Heart right ventricle (tissue), 16 donors: Measurements from ENCODE around the gene LYPD6. TPM values are rescaled to one million over a fixed set of nuclear protein-coding genes. Genes with fewer than 3 reads are reported as not detected.

Experiments
- ATAC-seq, 8 donors: fragments of 200-7000 bp; cut with Tn5 transposase; one replicate each; pipeline ENCODE4 v1.9.1; 2020; ENCODE audit warnings: mild to moderate bottlenecking in 8 of 8, moderate library complexity in 8 of 8, moderate number of reproducible peaks in 1 of 8
- DNase-seq, 2 donors: peaks; one replicate each; pipeline ENCODE4 v3.0.0-alpha.2; 2020
- H3K27ac ChIP-seq, 10 donors: fragments of 200-600 bp; sonication (generic) in 2 of 10; one replicate each; pipeline versions ENCODE4 v1.5.0 to v1.8.0; 2020 to 2022; ENCODE audit warnings: mild to moderate bottlenecking in 3 of 10
- H3K27me3 ChIP-seq, 7 donors: fragments of 200-600 bp; one replicate each; pipeline ENCODE4 v1.8.0; 2021 to 2022; ENCODE audit warnings: mild to moderate bottlenecking in 2 of 7
- H3K36me3 ChIP-seq, 9 donors: fragments of 200-600 bp; sonication (generic) in 1 of 9; one replicate each; pipeline versions ENCODE4 v1.5.0 to v1.8.0; 2020 to 2022; ENCODE audit warnings: mild to moderate bottlenecking in 2 of 9
- H3K4me1 ChIP-seq, 9 donors: fragments of 200-600 bp; sonication (generic) in 1 of 9; one replicate each; pipeline versions ENCODE4 v1.5.0 to v1.8.0; 2020 to 2022; ENCODE audit warnings: mild to moderate bottlenecking in 4 of 9
- H3K4me3 ChIP-seq, 10 donors: fragments of 200-600 bp; sonication (generic) in 2 of 10; one replicate each; pipeline versions ENCODE4 v1.5.0 to v1.8.0; 2020 to 2022; ENCODE audit warnings: mild to moderate bottlenecking in 7 of 10, moderate library complexity in 2 of 10
- H3K9me3 ChIP-seq, 11 donors: fragments of 200-600 bp in 10 of 11; sonication (generic) in 2 of 11; one replicate each; pipeline versions ENCODE4 v1.5.0 to v1.8.0; 2013 to 2022; ENCODE audit warnings: mild to moderate bottlenecking in 2 of 11, control low read depth in 1 of 11, moderate library complexity in 1 of 11
- WGBS, 2 donors: extraction: QIAGEN DNeasy Blood & Tissue Kit; methylation state at CpG; one replicate each; pipeline ENCODE4 v1.1.7; 2013; ENCODE audit warnings: inconsistent platforms in 1 of 2; 5-methylcytosine and 5-hydroxymethylcytosine counted together
- intact Hi-C, 10 donors: fragments of 100-400 bp; cut with DNase I; formaldehyde crosslinking; loops; one replicate each; pipeline versions ENCODE4 v1.11.1 to v1.14.2; 2022
- polyA plus RNA-seq, 2 donors: library from polyadenylated mRNA; stranded (reverse); fragments of 200-250 nt; gene quantifications; one replicate each; pipeline ENCODE4 v1.2.3, GENCODE V29; 2013
- total RNA-seq, 10 donors: library from RNA; stranded (reverse); fragmentation: NEBNext Ultra II Directional in 3 of 10; extraction: Animal tissue kit (Norgen Biotek cat#: 25700) in 3 of 10; gene quantifications; one replicate each; pipeline versions ENCODE4 v1.2.1 to v1.2.4, GENCODE V29; 2021 to 2023
- TF ChIP-seq, protein P1 (sequence below), 9 donors: fragments of 200-600 bp; sonication (generic) in 2 of 9; IDR thresholded peaks; one replicate each; pipeline versions ENCODE4 v1.5.0 to v1.8.0; 2021 to 2022; ENCODE audit warnings: antibody characterized with exemption in 9 of 9, mild to moderate bottlenecking in 5 of 9, moderate library complexity in 1 of 9
- donor health status: Arrhythmogenic right ventricular cardiomyopathy.
- donor health status: ischemic (EF 13 %, LVEDD 7.1; RV severe dilation, severe dysfunction).
- donor health status: healthy with polysubstance abuse.
- donor health status: DM: no; HTN: yes; CAD: no.
- donor health status: DM: no; HTN: no; CAD: no.
- donor health status: ischemic (EF 25% LVEDD 6.9; RV normal size, moderate dysfunction).
- donor health status: ischemic (EF 25% LVEDD 5.7; RV mildly dilated, moderate dysfunction).
- donor health status: healthy.
- donor health status: DM: yes; HTN: yes; CAD: no.
- donor health status: Ischemic cardiomyopathy.
- donor health status: ischemic (EF 35%, LVEDD 5.7; RV mildly dilated, moderate dysfunction).
- donor health status: nonischemic (EF 11% LVEDD 7.7; RV severe dilation, severe dysfunction).
- donor health status: DM: yes; HTN: yes; CAD: no.
- donor health status: PGD.
- donor health status: ischemic (EF 29% LVEDD 5.4; RV normal size, mild dysfunction).
- donor health status: nonischemic (EF 23%, LVEDD 6.1; RV moderate dilation, normal function).

The LYPD6 gene
- total and polyA plus RNA-seq, 12 donors = 0.06 to 0.55 (median 0.15) TPM; not detected in 1

DNA sequence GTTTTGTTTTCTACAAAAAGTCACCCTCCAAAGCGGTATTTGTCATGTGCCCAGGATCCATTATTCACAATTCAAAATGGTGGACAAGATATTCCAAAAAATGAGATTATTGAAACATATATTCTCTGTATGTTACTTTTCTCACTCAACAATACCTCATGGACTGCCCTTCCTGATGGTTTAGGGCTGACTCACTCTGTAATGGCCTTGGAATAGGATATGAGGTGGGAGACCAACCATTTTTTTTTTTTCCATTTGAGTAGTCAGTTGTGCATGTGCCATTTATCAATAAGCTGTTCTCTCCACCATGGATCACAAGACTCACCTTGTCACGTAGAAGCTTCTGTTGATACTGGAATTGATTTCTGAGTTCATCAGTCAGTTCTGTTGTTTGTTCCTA is 64.5 kb downstream of the LYPD6 start:
- WGBS, 2 donors = 89 to 90% methylated on average over 2 of the region's 2 CpGs
- no peak overlapping the region for H3K4me3 ChIP-seq
- no peak for ATAC-seq

DNA sequence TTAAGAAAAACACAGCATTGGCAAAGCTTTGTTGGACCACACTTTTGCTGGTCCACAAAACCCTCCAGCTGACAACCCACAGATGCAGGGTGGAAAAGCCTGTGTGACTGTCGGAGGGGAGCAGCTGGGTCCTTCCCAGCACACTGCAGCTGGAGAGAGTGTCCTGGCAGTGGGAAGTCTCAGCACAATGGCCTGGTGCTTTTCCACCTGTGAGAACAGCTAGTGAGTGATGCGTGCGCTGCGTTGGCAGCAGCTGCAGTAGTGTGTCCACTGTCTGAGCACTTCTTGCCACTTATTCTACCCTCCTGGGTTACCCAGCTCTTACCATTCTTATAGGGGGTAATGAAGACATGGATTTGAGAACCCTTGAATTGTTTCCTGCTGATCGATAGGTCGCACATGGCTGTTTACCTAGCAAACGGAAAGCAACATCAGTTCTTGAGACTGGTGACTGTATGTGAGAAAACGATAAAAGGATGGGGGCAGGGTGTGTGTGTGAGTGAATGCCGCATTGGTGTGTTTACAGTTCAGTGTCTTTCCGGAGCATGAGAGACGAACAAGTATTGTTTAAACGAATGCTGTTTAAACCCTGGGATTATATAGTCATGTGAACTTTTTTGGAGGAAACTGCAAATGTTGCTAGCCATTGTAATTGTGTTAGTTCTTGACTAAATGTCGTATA is 69.7 kb downstream of the LYPD6 start:
- 78 to 80% methylated on average over 13 of the region's 13 CpGs for WGBS, 2 donors
- DNase-seq = no peak
- Histone ChIP-seq H3K27me3 (no peaks in the 10 kb centered on the region), H3K27ac (no peak overlapping the region), H3K9me3 (peaks cover 0 to 13% (median 0%) of the 10 kb centered on the region in 11 donors), H3K36me3 (no peaks in the 10 kb centered on the region), H3K4me3 (no peak overlapping the region), H3K4me1 (no peaks in the 10 kb centered on the region)
- TF ChIP-seq, protein P1, sequence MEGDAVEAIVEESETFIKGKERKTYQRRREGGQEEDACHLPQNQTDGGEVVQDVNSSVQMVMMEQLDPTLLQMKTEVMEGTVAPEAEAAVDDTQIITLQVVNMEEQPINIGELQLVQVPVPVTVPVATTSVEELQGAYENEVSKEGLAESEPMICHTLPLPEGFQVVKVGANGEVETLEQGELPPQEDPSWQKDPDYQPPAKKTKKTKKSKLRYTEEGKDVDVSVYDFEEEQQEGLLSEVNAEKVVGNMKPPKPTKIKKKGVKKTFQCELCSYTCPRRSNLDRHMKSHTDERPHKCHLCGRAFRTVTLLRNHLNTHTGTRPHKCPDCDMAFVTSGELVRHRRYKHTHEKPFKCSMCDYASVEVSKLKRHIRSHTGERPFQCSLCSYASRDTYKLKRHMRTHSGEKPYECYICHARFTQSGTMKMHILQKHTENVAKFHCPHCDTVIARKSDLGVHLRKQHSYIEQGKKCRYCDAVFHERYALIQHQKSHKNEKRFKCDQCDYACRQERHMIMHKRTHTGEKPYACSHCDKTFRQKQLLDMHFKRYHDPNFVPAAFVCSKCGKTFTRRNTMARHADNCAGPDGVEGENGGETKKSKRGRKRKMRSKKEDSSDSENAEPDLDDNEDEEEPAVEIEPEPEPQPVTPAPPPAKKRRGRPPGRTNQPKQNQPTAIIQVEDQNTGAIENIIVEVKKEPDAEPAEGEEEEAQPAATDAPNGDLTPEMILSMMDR (IDR thresholded peaks at IDR 0.05) = no peak
- no peak for ATAC-seq
- intact Hi-C loops = no loop called here

More for the DNA sequence above, 64.5 kb downstream of the LYPD6 start:
- DNase-seq = no peak
- no peaks in the 10 kb centered on the region for H3K27me3 ChIP-seq
- no peaks in the 10 kb centered on the region for H3K4me1 ChIP-seq
- TF ChIP-seq, protein P1 (IDR thresholded peaks at IDR 0.05) = no peak
- no peak overlapping the region for H3K27ac ChIP-seq
- no peaks in the 10 kb centered on the region for H3K9me3 ChIP-seq
- H3K36me3 ChIP-seq = no peaks in the 10 kb centered on the region
- intact Hi-C loops = no loop called here

DNA sequence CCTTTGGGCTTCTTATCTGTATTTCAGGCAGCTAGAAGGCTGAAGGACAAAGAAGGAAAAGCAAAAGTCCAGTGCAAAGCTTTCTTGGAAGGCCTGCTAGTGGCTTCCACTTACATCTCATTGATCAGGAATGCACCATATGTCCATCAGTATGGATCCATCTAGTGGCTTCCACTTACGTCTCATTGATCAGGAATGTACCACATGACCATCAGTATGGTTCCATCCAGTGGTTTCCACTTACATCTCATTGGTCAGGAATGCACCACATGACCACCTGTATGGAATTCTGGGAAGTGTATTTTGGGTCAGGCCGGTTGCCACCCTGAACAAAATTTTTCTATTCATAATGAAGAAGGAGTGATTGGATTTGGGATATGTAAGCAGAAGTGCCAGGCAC is 70.6 kb downstream of the LYPD6 start:
- whole genome bisulfite sequencing, 2 donors = 91 to 93% methylated on average over 2 of the region's 2 CpGs
- H3K36me3 ChIP-seq = no peaks in the 10 kb centered on the region

DNA sequence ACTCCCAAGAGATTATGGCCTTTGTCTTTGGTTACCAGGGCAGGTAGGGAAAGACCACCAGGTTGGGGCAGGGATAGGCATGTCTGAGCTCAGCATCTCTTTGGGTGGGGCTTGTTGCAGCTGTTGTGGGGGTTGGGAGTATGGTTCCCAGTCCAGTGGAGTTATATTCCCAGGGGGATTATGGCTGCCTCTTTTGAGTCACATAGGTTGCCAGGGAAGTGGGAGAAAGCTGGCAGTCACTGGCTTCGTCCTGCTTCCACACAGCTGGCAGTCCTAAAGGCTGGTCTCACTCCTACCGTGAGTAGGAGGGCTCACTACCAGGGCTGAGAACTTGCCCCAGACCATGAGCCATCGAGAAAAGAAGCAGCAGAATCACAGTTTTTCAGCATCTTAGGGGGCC is 79.1 kb downstream of the LYPD6 start:
- Histone ChIP-seq H3K9me3 (peaks cover 0 to 4% (median 0%) of the 10 kb centered on the region in 11 donors), H3K27me3 (no peaks in the 10 kb centered on the region), H3K27ac (no peak overlapping the region), H3K36me3 (no peaks in the 10 kb centered on the region), H3K4me1 (no peaks in the 10 kb centered on the region), H3K4me3 (no peak overlapping the region)
- DNase-seq (no peak), ATAC-seq (no peak)
- TF ChIP-seq, protein P1 (IDR thresholded peaks at IDR 0.05) = no peak
- intact Hi-C loops = no loop called here
- 80 to 82% methylated on average over 3 of the region's 3 CpGs for WGBS, 2 donors

More for the DNA sequence above, 70.6 kb downstream of the LYPD6 start:
- no peak overlapping the region for H3K4me3 ChIP-seq
- peaks cover 0 to 13% (median 0%) of the 10 kb centered on the region in 11 donors for H3K9me3 ChIP-seq
- TF ChIP-seq, protein P1 (IDR thresholded peaks at IDR 0.05) = no peak
- H3K4me1 ChIP-seq = no peaks in the 10 kb centered on the region
- H3K27ac ChIP-seq = no peak overlapping the region
- H3K27me3 ChIP-seq = no peaks in the 10 kb centered on the region
- ATAC-seq = no peak
- intact Hi-C loops = no loop called here
- no peak for DNase-seq
